ENCODE data around the gene CAPNS1. TPM values are rescaled to one million over a fixed set of nuclear protein-coding genes. Genes with fewer than 3 reads are reported as not detected.

CAPNS1 gene
- total and polyA plus RNA-seq, 9 of the 15 experiments (the other 6 are each of a cell fraction or from before 2014, with no cell fraction given): 77.9 to 576 (median 258) TPM

GRCh38 chr19:36099166-36099785 lies 40.6 kb upstream of the CAPNS1 start:
- H3K4me2 ChIP-seq (ENCODE audit: insufficient read depth, low read length): no peak overlapping the region
- H3K27ac ChIP-seq (ENCODE audit: extremely low read depth, low read depth, low read length): no peak overlapping the region
- WGBS (ENCODE audit: insufficient coverage, low coverage, missing lambda C conversion rate): 96% methylated on average over 11 of the region's 19 CpGs
- no peak for DNase-seq (ENCODE audit: extremely low read depth in 1 of 4, low spot score in 3 of 4)
- H4K20me1 ChIP-seq (replicated peaks; ENCODE audit: control insufficient read depth, insufficient read depth, low read length): no peaks in the 10 kb centered on the region
- H3K27me3 ChIP-seq (ENCODE audit: control insufficient read depth in 2 of 2, insufficient read depth in 2 of 2, low read length in 2 of 2): no peaks in the 10 kb centered on the region
- no peak overlapping the region for H2AFZ ChIP-seq (ENCODE audit: low read depth, low read length)
- intact Hi-C loops (cut with micrococcal nuclease): no loop called here
- in situ Hi-C loops (cut with MboI): no loop called here
- CTCF ChIA-PET (ENCODE audit: low intra/inter-chr PET ratio): no interaction called here
- peaks cover 10 to 40% of the 10 kb centered on the region in 2 experiments; a peak in 4 of 5 replicates for H3K4me1 ChIP-seq (replicated peaks in 1 of 2; ENCODE audit: control insufficient read depth in 2 of 2, insufficient read depth in 2 of 2, low read length in 2 of 2)
- no peaks in the 10 kb centered on the region for H3K9me3 ChIP-seq (replicated peaks; ENCODE audit: control insufficient read depth, insufficient read depth, low read depth, low read length)
- peaks cover 82% of the 10 kb centered on the region for H3K36me3 ChIP-seq (ENCODE audit: control insufficient read depth, insufficient read depth, low read length)
- TF ChIP-seq POLR2G (IDR thresholded peaks at IDR 0.05; ENCODE audit: low read depth, low read length): peak; percentile 45; the same call in 1 of the 2 replicates
- no peak for TF ChIP-seq TAF7 (tag; IDR thresholded peaks at IDR 0.05)
- no peak for ATAC-seq
- peak overlapping the region in 1 of 2 experiments; percentile 43; a peak in 1 of 4 replicates for H3K9ac ChIP-seq (ENCODE audit: insufficient read depth in 1 of 2, low read depth in 2 of 2, low read length in 2 of 2)
- POLR2A ChIA-PET: no interaction called here
- no TSS peak for BruUV-seq (replicated peaks)
- H3K79me2 ChIP-seq (ENCODE audit: control insufficient read depth, insufficient read depth, low read length): no peaks in the 10 kb centered on the region
- H3K4me3 ChIP-seq: no peak overlapping the region
- FAIRE-seq: no peak
- H3K9me1 ChIP-seq (ENCODE audit: control insufficient read depth, insufficient read depth, low read length): peaks cover 6% of the 10 kb centered on the region

GRCh38 chr19:36100476-36100875 lies 39.4 kb upstream of the CAPNS1 start:
- TF ChIP-seq PKNOX1 (IDR thresholded peaks at IDR 0.05) (no peak), POLR2AphosphoS5 (IDR thresholded peaks at IDR 0.05; ENCODE audit: control insufficient read depth, insufficient read depth, low read depth, low read length) (peak; percentile 18; the same call in 1 of the 2 replicates)
- POLR2A ChIA-PET: interaction anchor here (1.0 kb wide), 1 partner anchor 14 kb away, joined by 3 read pairs; no protein-coding TSS in a partner anchor
- BruUV-seq (replicated peaks): no TSS peak

More at GRCh38 chr19:36100476-36100875, 39.4 kb upstream of the CAPNS1 start:
- 90% methylated on average over 5 of the region's 5 CpGs for WGBS (ENCODE audit: insufficient coverage, low coverage, missing lambda C conversion rate)
- Histone ChIP-seq H3K4me3 (no peak overlapping the region), H3K4me1 (replicated peaks in 1 of 2; ENCODE audit: control insufficient read depth in 2 of 2, insufficient read depth in 2 of 2, low read length in 2 of 2) (peaks cover 15 to 52% of the 10 kb centered on the region in 2 experiments; a peak in 4 of 5 replicates), H3K9me1 (ENCODE audit: control insufficient read depth, insufficient read depth, low read length) (peaks cover 6% of the 10 kb centered on the region), H3K9me3 (replicated peaks; ENCODE audit: control insufficient read depth, insufficient read depth, low read depth, low read length) (no peaks in the 10 kb centered on the region), H3K4me2 (ENCODE audit: insufficient read depth, low read length) (no peak overlapping the region), H3K27ac (ENCODE audit: extremely low read depth, low read depth, low read length) (no peak overlapping the region), H3K9ac (ENCODE audit: insufficient read depth in 1 of 2, low read depth in 2 of 2, low read length in 2 of 2) (no peak overlapping the region; a peak in 1 of 4 replicates), H3K27me3 (ENCODE audit: control insufficient read depth in 2 of 2, insufficient read depth in 2 of 2, low read length in 2 of 2) (no peaks in the 10 kb centered on the region), H3K79me2 (ENCODE audit: control insufficient read depth, insufficient read depth, low read length) (no peaks in the 10 kb centered on the region), H4K20me1 (replicated peaks; ENCODE audit: control insufficient read depth, insufficient read depth, low read length) (no peaks in the 10 kb centered on the region), H3K36me3 (ENCODE audit: control insufficient read depth, insufficient read depth, low read length) (peaks cover 84% of the 10 kb centered on the region), H2AFZ (ENCODE audit: low read depth, low read length) (no peak overlapping the region)
- ATAC-seq: no peak
- in situ Hi-C loops (cut with MboI) (no loop called here), intact Hi-C loops (cut with micrococcal nuclease) (no loop called here)
- no peak for FAIRE-seq
- DNase-seq (ENCODE audit: extremely low read depth in 1 of 4, low spot score in 3 of 4): no peak
- CTCF ChIA-PET (ENCODE audit: low intra/inter-chr PET ratio): no interaction called here

Measured in K562 (cell line).